ENCODE measurements around the gene IGF1.

DNA sequence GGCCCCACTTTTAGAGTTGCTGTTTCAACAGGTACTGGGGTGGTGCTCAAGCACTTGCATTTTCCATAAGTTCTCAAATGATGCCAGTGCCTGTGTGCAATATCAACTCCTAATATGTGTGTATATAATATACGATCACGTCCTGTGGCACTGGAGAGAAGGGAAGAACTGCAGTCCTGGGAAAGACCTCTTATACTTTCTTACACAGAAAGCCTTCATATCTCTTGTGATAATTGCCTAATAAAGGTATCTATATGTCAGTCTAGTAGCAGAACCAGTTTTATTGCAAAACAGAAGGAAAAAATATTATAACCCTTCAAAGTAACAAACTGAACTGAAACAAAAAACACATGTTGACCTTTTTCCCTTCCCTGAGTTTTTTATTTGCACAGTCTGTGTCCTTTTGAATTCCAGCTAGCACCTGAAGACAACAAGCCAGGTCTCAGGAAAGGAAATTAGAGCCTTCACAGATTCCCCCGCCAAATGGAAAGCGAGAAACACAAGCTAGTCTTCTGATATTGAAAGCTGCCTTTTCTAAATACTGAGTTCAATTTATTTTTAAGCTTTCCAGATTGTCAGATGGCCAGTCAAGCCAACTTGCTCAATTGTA is 44.4 kb downstream of the IGF1 start:
- TF ChIP-seq CTCF (IDR thresholded peaks at IDR 0.05; ENCODE audit: low read depth, low read length, poor library complexity, severe bottlenecking) = no peak
- no peak for TF ChIP-seq EZH2phosphoT487 (IDR thresholded peaks at IDR 0.05; ENCODE audit: borderline replicate concordance, low read length)

All from DOHH2 (cell line).